GM12892 (cell line): ENCODE results near the gene MOXD1.

Experiments
- POLR2A ChIP-seq: IDR thresholded peaks from 2 replicates; pipeline ENCODE4 v1.6.1; 2011; ENCODE audit warnings: low read depth, low read length, control low read depth
- POLR2AphosphoS5 ChIP-seq: IDR thresholded peaks from 2 replicates; pipeline ENCODE4 v1.6.1; 2011; ENCODE audit warnings: low read depth, low read length, control low read depth

DNA sequence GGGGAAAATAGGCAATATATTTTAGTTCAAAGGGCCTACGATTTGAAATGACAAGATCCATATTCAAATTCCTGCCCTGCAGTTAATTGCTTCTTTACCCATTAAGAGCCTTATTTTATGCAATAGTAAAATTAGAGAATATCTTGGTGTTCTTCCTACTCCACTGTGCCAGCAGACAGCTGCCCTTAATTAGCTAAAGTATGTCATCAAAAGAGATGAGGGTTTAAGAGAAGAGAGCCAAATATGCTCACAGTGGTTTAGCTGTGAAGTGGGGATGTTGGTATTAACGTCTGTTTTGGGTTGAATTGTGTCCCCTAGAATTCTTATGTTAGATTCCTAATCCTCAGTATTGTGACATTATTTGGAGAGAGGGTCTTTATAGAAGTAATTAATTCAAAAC lies 148.1 kb downstream of the MOXD1 start:
- TF ChIP-seq POLR2A (no peak), POLR2AphosphoS5 (no peak)
